Right lobe of liver (tissue), 4 donors: ENCODE results near the gene CD47.

Experiments used
- CTCF ChIP-seq, 4 donors: fragments of 200-600 bp in 3 of 4; fragments of 450-650 bp in 1 of 4; IDR thresholded peaks; one replicate each; pipeline versions ENCODE4 v1.5.1 to v1.8.0; 2016 to 2022; ENCODE audit warnings: antibody characterized with exemption in 4 of 4, mild to moderate bottlenecking in 2 of 4
- POLR2A ChIP-seq: fragments of 450-650 bp; IDR thresholded peaks from one replicate; pipeline ENCODE4 v1.6.1; 2017; ENCODE audit warnings: antibody characterized with exemption, mild to moderate bottlenecking
- donor health status: DM: no; HTN: no; CAD: no.
- donor health status: DM: no; HTN: no; CAD: no.
- donor health status: DM: no; HTN: yes; CAD: no.

GRCh38 chr3:108053483-108053882 lies 37.3 kb downstream of the CD47 start:
- TF ChIP-seq CTCF (IDR thresholded peaks at IDR 0.05) (no peak), POLR2A (no peak)
